ENCODE data around the gene RNF115.

The RNF115 gene

DNA sequence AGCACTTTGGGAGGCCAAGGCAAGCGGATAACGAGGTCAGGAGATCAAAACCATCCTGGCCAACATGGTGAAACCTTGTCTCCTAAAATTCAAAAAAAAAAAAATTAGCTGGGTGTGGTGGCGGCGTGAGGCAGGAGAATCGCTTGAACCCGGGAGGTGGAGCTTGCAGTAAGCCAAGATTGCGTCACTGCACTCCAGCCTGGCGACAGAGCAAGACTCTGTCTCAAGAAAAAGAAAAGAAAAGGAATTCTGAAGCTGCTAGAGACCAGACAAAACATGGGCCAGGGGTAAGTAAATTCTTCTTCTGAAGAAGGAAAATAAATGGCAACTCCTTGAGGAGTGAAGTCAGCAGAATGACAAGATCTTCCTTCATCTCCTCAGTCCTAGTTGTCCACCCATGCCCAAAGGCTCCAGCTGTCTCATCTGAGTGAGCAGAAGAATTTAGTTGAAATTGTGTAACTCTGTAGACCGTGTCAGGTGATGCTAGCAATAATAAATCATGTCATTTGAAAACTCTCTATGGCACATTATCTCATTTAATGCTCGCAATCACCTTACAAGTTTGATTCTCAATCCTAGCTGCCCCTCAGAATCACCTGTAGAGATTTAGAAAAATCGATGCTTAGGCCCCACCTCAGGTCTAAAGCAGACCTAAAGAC, 131.0 kb downstream of the RNF115 start:
- DNase-seq, result no peak

DNA sequence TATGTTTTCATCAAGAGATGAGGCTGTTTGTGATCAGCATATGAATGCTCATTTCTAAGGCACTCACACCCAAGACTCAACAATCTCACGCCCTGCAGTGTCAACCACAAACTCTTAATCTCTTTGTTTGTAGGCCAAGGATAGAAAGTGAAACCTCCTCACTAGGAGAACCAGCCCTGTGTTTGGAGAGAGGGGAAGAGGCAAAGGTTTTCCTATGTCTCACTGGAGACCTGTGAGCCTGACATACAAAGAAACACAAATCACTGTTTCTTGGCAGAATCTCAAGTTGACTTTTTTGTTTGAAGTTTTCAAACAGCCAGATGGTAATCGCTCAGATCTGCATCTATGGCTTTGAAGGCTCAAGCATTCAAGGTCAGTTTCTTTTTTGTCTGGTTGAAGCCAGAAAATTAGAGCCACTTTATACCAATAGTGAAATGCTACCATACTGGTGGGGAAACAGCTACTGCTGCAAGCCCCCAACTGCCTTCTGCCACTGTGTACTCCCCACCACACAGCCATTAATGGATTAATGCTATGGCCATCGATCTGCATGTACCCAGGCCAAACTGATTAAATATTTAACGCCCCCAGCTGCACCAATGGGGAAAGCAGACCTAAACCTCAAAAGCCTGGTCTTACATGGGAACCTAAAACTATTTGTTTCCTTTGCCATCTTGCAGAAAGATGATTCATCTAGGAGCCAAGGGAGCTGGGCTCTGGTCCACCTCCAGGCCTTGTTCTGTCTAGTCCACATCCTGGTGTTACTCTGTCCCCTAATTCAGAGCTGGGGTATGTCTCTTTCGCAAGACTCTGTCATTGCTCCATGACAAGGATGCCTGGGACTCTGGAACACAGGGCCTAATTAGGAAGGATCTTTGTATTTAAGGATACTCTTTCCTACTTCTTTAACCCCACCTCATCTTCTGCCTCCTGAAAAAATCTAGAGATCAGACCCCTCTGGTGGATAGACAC, 133.0 kb downstream of the RNF115 start:
- DNase-seq, result no peak

DNA sequence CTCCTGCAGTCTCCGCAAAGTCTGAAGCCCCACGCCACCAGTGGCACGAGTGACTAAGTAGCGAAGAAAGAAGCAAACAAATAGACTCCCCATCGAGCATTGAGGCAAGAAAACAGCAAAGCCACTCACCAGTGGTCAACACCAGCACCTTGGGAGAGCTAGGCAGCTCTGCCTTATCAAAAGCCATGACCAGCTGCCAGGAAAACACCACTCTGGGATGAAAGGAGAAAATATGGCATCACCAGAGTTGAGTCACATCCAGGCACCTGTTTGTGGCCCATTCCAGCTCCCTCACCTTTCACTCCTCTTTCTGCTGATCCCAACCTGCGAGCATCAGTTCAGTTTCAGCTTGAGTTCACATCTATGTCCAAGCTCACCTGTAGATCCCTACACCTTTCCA, 134.0 kb downstream of the RNF115 start:
- DNase-seq, result no peak

DNA sequence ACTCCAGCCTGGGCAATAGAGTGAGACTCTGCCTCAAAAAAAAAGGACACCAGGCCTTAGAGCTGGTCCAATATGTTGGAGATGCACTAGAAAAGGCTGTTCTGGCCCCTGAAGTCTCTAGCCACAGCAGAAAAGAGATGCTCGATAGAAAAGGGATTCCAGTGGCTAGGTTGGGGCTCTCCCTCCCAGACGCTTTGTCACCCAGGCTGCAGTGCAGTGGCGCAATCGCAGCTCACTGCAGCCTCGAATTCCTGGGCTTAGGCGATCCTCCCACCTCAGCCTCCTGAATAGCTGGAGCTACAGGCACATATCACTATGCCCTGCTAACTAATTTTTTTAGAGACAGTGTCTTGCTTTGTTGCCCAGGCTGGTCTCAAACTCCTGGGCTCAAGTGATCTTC, 135.0 kb downstream of the RNF115 start:
- DNase-seq, result no peak

Measured in NCI-H524 treated with DMSO at 0.1 percent for 48 hours (cell line).